Measurements from ENCODE around the gene TCF12. TPM values are rescaled to one million over a fixed set of nuclear protein-coding genes. Genes with fewer than 3 reads are reported as not detected.

TCF12 gene
- total and polyA plus RNA-seq, 2 of the 8 experiments (the other 6 are each of a cell fraction or from before 2014, with no cell fraction given), result 85.8 to 101 TPM

DNA sequence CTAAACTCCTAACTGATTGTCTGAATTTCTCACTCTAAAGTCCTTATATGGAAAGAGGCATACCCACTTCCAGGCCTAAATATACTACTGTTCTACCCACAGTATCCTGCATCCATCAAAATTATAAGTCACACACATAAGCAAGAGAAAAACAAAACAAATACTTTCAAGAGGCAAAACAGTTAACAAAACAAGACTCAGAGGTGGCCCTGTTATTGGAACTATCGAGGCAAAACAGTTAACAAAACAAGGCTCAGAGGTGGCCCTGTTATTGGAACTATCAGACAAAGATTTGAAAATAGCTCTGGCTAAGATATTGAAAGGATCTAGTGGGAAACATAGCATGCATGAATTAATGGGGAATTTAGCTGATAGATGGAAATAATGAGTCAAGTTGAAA, 233.7 kb downstream of the TCF12 start:
- Histone ChIP-seq H2BK15ac (ENCODE audit: low read length) (no peak overlapping the region), H4K5ac (ENCODE audit: insufficient read length, low read depth, low read length) (no peak overlapping the region), H2AK5ac (ENCODE audit: low read depth, low read length) (no peak overlapping the region), H4K20me1 (replicated peaks in 1 of 2; ENCODE audit: control insufficient read depth in 1 of 2, insufficient read depth in 2 of 2, low read length in 2 of 2) (no peaks in the 10 kb centered on the region), H3K27me3 (replicated peaks in 1 of 4; ENCODE audit: control insufficient read depth in 3 of 4, extremely low read depth in 1 of 4, insufficient read depth in 3 of 4, low read length in 3 of 4) (no peaks in the 10 kb centered on the region), H2BK20ac (ENCODE audit: low read length) (no peak overlapping the region), H4K91ac (replicated peaks; ENCODE audit: insufficient read length, low read length) (no peak overlapping the region), H3K4ac (replicated peaks; ENCODE audit: insufficient read length, low read depth, low read length) (no peak overlapping the region), H3K4me1 (replicated peaks in 1 of 4; ENCODE audit: control insufficient read depth in 3 of 4, insufficient read depth in 4 of 4, low read length in 3 of 4) (no peaks in the 10 kb centered on the region), H3K79me2 (ENCODE audit: control insufficient read depth in 1 of 2, insufficient read depth in 2 of 2, low read length in 2 of 2) (peaks cover 0 to 2% of the 10 kb centered on the region in 2 experiments; a peak in 1 of 4 replicates), H3K4me2 (ENCODE audit: insufficient read depth in 1 of 2, low read depth in 2 of 2, low read length in 2 of 2) (no peak overlapping the region), H4K8ac (ENCODE audit: extremely low read depth, insufficient read depth, low read length) (no peak overlapping the region), H3K56ac (replicated peaks; ENCODE audit: insufficient read length, low read depth, low read length) (no peak overlapping the region), H3K79me1 (ENCODE audit: low read depth, low read length) (no peaks in the 10 kb centered on the region; the same call in 1 of the 2 replicates), H2BK5ac (ENCODE audit: low read depth, low read length) (no peak overlapping the region), H3K18ac (ENCODE audit: extremely low read depth, low read length) (no peak overlapping the region), H3K27ac (ENCODE audit: low read depth, low read length) (no peak overlapping the region), H2BK120ac (replicated peaks; ENCODE audit: low read depth, low read length) (no peak overlapping the region), H3K4me3 (ENCODE audit: extremely low read depth in 1 of 4, insufficient read depth in 2 of 4, low read depth in 3 of 4, low read length in 4 of 4) (no peak overlapping the region), H3K14ac (ENCODE audit: insufficient read length) (no peak overlapping the region), H3K36me3 (ENCODE audit: control insufficient read depth in 2 of 4, insufficient read depth in 4 of 4, low read length in 3 of 4) (peaks cover 0 to 12% (median 0%) of the 10 kb centered on the region in 4 experiments; a peak in 1 of 8 replicates), H3K9ac (replicated peaks in 1 of 4; ENCODE audit: extremely low read depth in 1 of 4, low read depth in 3 of 4, low read length in 3 of 4) (no peak overlapping the region), H2AFZ (ENCODE audit: low read length) (no peak overlapping the region), H3K23me2 (ENCODE audit: low read depth, low read length) (no peaks in the 10 kb centered on the region; the same call in 1 of the 2 replicates), H3K23ac (ENCODE audit: insufficient read length) (no peak overlapping the region), H3K9me3 (ENCODE audit: insufficient read depth in 2 of 2, low read depth in 1 of 2, low read length in 1 of 2) (peaks cover 8 to 11% of the 10 kb centered on the region in 2 experiments), H2BK12ac (ENCODE audit: low read depth, low read length) (no peak overlapping the region)
- ChIA-PET CTCF (ENCODE audit: partially characterized antibody) (interaction anchor here (1.4 to 2.2 kb wide), 2 partner anchors 8 to 13 kb away, joined by 4 to 11 read pairs; no protein-coding TSS in a partner anchor), POLR2A (ENCODE audit: partially characterized antibody) (interaction anchor here (0.7 kb wide), 1 partner anchor 154 kb away, joined by 3 read pairs; no protein-coding TSS in a partner anchor)
- DNase-seq (ENCODE audit: low read depth in 1 of 2, low spot score in 2 of 2) (no peak), FAIRE-seq (no peak)
- WGBS, 2 experiments (ENCODE audit: extremely low coverage in 1 of 2, insufficient coverage in 1 of 2, insufficient read length in 1 of 2, insufficient replicate concordance in 2 of 2, low coverage in 1 of 2, low lambda C conversion rate in 2 of 2, missing lambda C conversion rate in 1 of 2), result 94% methylated on average over 1 of the region's 1 CpG; no CpG with 5 or more reads in 1 of the 2 experiments
- TF ChIP-seq RNF2 (IDR thresholded peaks at IDR 0.05; ENCODE audit: borderline replicate concordance, low read depth, low read length, missing control alignments, poor library complexity, severe bottlenecking) (no peak), KDM1A (IDR thresholded peaks at IDR 0.05; ENCODE audit: borderline replicate concordance, low read length) (no peak), SRF (IDR thresholded peaks at IDR 0.05; ENCODE audit: low read depth, low read length) (no peak), CBX8 (IDR thresholded peaks at IDR 0.05; ENCODE audit: borderline replicate concordance, low read depth, low read length) (no peak), HDAC2 (IDR thresholded peaks at IDR 0.05; ENCODE audit: borderline replicate concordance in 1 of 2, low read depth in 2 of 2, low read length in 2 of 2) (no peak), MAFK (IDR thresholded peaks at IDR 0.05; ENCODE audit: low read depth, low read length) (no peak), EZH2 (IDR thresholded peaks at IDR 0.05; ENCODE audit: low read depth, low read length, severe bottlenecking) (no peak), JUN (IDR thresholded peaks at IDR 0.05; ENCODE audit: low read depth, low read length) (no peak), NRF1 (IDR thresholded peaks at IDR 0.05; ENCODE audit: low read depth, low read length) (no peak)
- TF ChIP-seq, protein P1, sequence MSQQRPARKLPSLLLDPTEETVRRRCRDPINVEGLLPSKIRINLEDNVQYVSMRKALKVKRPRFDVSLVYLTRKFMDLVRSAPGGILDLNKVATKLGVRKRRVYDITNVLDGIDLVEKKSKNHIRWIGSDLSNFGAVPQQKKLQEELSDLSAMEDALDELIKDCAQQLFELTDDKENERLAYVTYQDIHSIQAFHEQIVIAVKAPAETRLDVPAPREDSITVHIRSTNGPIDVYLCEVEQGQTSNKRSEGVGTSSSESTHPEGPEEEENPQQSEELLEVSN (IDR thresholded peaks at IDR 0.05), result no peak
